ENCODE data around the gene TMEM51. TPM values are rescaled to one million over a fixed set of nuclear protein-coding genes. Genes with fewer than 3 reads are reported as not detected.
"Not testable (repeated sequence)": the region's sequence is repeated elsewhere in the genome, so short reads cannot be mapped to it uniquely, and the experiment has no call there.

The TMEM51 gene
- polyA plus RNA-seq, 1 donor from 2014 or later, result 1.7 TPM

GRCh38 chr1:15173863-15174614 lies 20.5 kb downstream of the TMEM51 start:
- Histone ChIP-seq H3K9ac (ENCODE audit: low read length) (no peak overlapping the region), H3F3A (ENCODE audit: insufficient read depth, low read length, poor library complexity, severe bottlenecking) (no peaks in the 10 kb centered on the region), H3K27ac (ENCODE audit: low read length) (no peak overlapping the region), H3K4me2 (ENCODE audit: low read length) (no peak overlapping the region), H3K27me3 (ENCODE audit: insufficient read depth, low read depth, low read length) (no peaks in the 10 kb centered on the region), H3K9me2 (ENCODE audit: insufficient read depth, low read length) (no peaks in the 10 kb centered on the region), H3K36me3 (ENCODE audit: insufficient read depth, low read length) (no peaks in the 10 kb centered on the region), H3K4me3 (ENCODE audit: low read length) (no peak overlapping the region), H3K79me2 (replicated peaks; ENCODE audit: insufficient read depth, low read length) (no peaks in the 10 kb centered on the region), H4K20me1 (ENCODE audit: insufficient read depth) (no peaks in the 10 kb centered on the region), H2AFZ (ENCODE audit: low read depth, low read length) (no peak overlapping the region), H3K9me3 (ENCODE audit: low read length) (no peaks in the 10 kb centered on the region)
- no peak for TF ChIP-seq EZH2 (IDR thresholded peaks at IDR 0.05; ENCODE audit: borderline replicate concordance, insufficient read depth, low read length, poor library complexity, severe bottlenecking)
- TF ChIP-seq REST (IDR thresholded peaks at IDR 0.05; ENCODE audit: borderline replicate concordance), result no peak
- TF ChIP-seq SMC3 (conservative IDR thresholded peaks at IDR 0.05; ENCODE audit: poor library complexity), result no peak
- no peak for TF ChIP-seq TAF1 (IDR thresholded peaks at IDR 0.05; ENCODE audit: low read depth)
- no peak for TF ChIP-seq CTCF (IDR thresholded peaks at IDR 0.05; ENCODE audit: poor library complexity, severe bottlenecking)
- no peak for TF ChIP-seq EP300 (conservative IDR thresholded peaks at IDR 0.05; ENCODE audit: poor library complexity, severe bottlenecking)
- no peak for TF ChIP-seq POLR2AphosphoS5 (IDR thresholded peaks at IDR 0.05)
- no peak for TF ChIP-seq RAD21 (conservative IDR thresholded peaks at IDR 0.05)
- no peak for TF ChIP-seq MXI1 (conservative IDR thresholded peaks at IDR 0.05; ENCODE audit: poor library complexity, severe bottlenecking)

GRCh38 chr1:15174615-15174983 lies 21.1 kb downstream of the TMEM51 start:
- no peak overlapping the region for H3K9ac ChIP-seq (ENCODE audit: low read length)
- H4K20me1 ChIP-seq (ENCODE audit: insufficient read depth), result no peaks in the 10 kb centered on the region
- H3K79me2 ChIP-seq (replicated peaks; ENCODE audit: insufficient read depth, low read length), result no peaks in the 10 kb centered on the region
- H3K9me3 ChIP-seq (ENCODE audit: low read length), result no peaks in the 10 kb centered on the region
- H3K4me3 ChIP-seq (ENCODE audit: low read length), result no peak overlapping the region
- TF ChIP-seq EP300 (conservative IDR thresholded peaks at IDR 0.05; ENCODE audit: poor library complexity, severe bottlenecking) (no peak), POLR2AphosphoS5 (IDR thresholded peaks at IDR 0.05) (no peak), TAF1 (IDR thresholded peaks at IDR 0.05; ENCODE audit: low read depth) (no peak), REST (IDR thresholded peaks at IDR 0.05; ENCODE audit: borderline replicate concordance) (no peak), MXI1 (conservative IDR thresholded peaks at IDR 0.05; ENCODE audit: poor library complexity, severe bottlenecking) (no peak), RAD21 (conservative IDR thresholded peaks at IDR 0.05) (no peak), SMC3 (conservative IDR thresholded peaks at IDR 0.05; ENCODE audit: poor library complexity) (no peak)
- H3K27ac ChIP-seq (ENCODE audit: low read length), result no peak overlapping the region
- H2AFZ ChIP-seq (ENCODE audit: low read depth, low read length), result no peak overlapping the region
- no peaks in the 10 kb centered on the region for H3F3A ChIP-seq (ENCODE audit: insufficient read depth, low read length, poor library complexity, severe bottlenecking)
- no peak overlapping the region for H3K4me2 ChIP-seq (ENCODE audit: low read length)
- H3K27me3 ChIP-seq (ENCODE audit: insufficient read depth, low read depth, low read length), result no peaks in the 10 kb centered on the region
- no peaks in the 10 kb centered on the region for H3K36me3 ChIP-seq (ENCODE audit: insufficient read depth, low read length)
- no peaks in the 10 kb centered on the region for H3K9me2 ChIP-seq (ENCODE audit: insufficient read depth, low read length)

GRCh38 chr1:15175324-15176094 lies 22.0 kb downstream of the TMEM51 start:
- not testable (repeated sequence) for H4K20me1 ChIP-seq (ENCODE audit: insufficient read depth); H3F3A ChIP-seq (ENCODE audit: insufficient read depth, low read length, poor library complexity, severe bottlenecking); H3K9ac ChIP-seq (ENCODE audit: low read length); H3K9me2 ChIP-seq (ENCODE audit: insufficient read depth, low read length); H3K27ac ChIP-seq (ENCODE audit: low read length); H3K4me2 ChIP-seq (ENCODE audit: low read length); H3K36me3 ChIP-seq (ENCODE audit: insufficient read depth, low read length); H3K27me3 ChIP-seq (ENCODE audit: insufficient read depth, low read depth, low read length); H3K79me2 ChIP-seq (replicated peaks; ENCODE audit: insufficient read depth, low read length); H2AFZ ChIP-seq (ENCODE audit: low read depth, low read length); H3K4me3 ChIP-seq (ENCODE audit: low read length); H3K9me3 ChIP-seq (ENCODE audit: low read length)
